CD4-positive, alpha-beta T cell treated with Interleukin-4 for 4 hours (primary cell): Measurements from ENCODE around the gene FKBP9.
"Not testable (repeated sequence)": the region's sequence is repeated elsewhere in the genome, so short reads cannot be mapped to it uniquely, and the experiment has no call there.

Source experiments
- DNase-seq: peaks from one replicate; pipeline ENCODE4 v3.0.0-alpha.2; 2020

FKBP9 gene

GRCh38 chr7:32952876-32953275 lies 4.4 kb upstream of the FKBP9 start:
- DNase-seq, result no peak

GRCh38 chr7:32958046-32959025 lies 1.1 kb downstream of the FKBP9 start:
- no peak for DNase-seq

GRCh38 chr7:32963880-32964301 lies 6.7 kb downstream of the FKBP9 start:
- DNase-seq, result not testable (repeated sequence)

- not testable (repeated sequence) for DNase-seq
Observed at GRCh38 chr7:32964461-32965159, 7.4 kb downstream of the FKBP9 start.

- DNase-seq, result not testable (repeated sequence)
Observed at GRCh38 chr7:32966489-32967267, 9.4 kb downstream of the FKBP9 start.

GRCh38 chr7:32967268-32967582 lies 10.0 kb downstream of the FKBP9 start:
- DNase-seq, result not testable (repeated sequence)

GRCh38 chr7:32971967-32972366 lies 14.7 kb downstream of the FKBP9 start:
- not testable (repeated sequence) for DNase-seq

GRCh38 chr7:32977159-32977558 lies 19.9 kb downstream of the FKBP9 start:
- not testable (repeated sequence) for DNase-seq

- not testable (repeated sequence) for DNase-seq
Observed at GRCh38 chr7:32979246-32979645, 22.0 kb downstream of the FKBP9 start.

GRCh38 chr7:32979902-32980301 lies 22.7 kb downstream of the FKBP9 start:
- DNase-seq, result not testable (repeated sequence)

- DNase-seq, result not testable (repeated sequence)
Observed at GRCh38 chr7:32988148-32988547, 30.9 kb downstream of the FKBP9 start.

GRCh38 chr7:32991068-32991585 lies 33.9 kb downstream of the FKBP9 start:
- not testable (repeated sequence) for DNase-seq

GRCh38 chr7:32991975-32992700 lies 34.9 kb downstream of the FKBP9 start:
- DNase-seq, result not testable (repeated sequence)

- DNase-seq, result not testable (repeated sequence)
Observed at GRCh38 chr7:32992750-32993149, 35.5 kb downstream of the FKBP9 start.

- not testable (repeated sequence) for DNase-seq
Observed at GRCh38 chr7:32997956-32998355, 40.7 kb downstream of the FKBP9 start.

GRCh38 chr7:32998361-32999171 lies 41.3 kb downstream of the FKBP9 start:
- DNase-seq, result not testable (repeated sequence)

GRCh38 chr7:32999380-32999779 lies 42.1 kb downstream of the FKBP9 start:
- not testable (repeated sequence) for DNase-seq

- not testable (repeated sequence) for DNase-seq
Observed at GRCh38 chr7:33003111-33003510, 45.9 kb downstream of the FKBP9 start.

GRCh38 chr7:33004104-33004616 lies 46.9 kb downstream of the FKBP9 start:
- DNase-seq, result not testable (repeated sequence)

GRCh38 chr7:33005193-33005592 lies 48.0 kb downstream of the FKBP9 start:
- not testable (repeated sequence) for DNase-seq

- not testable (repeated sequence) for DNase-seq
Observed at GRCh38 chr7:33005690-33006089, 48.5 kb downstream of the FKBP9 start.
